DOHH2 (cell line): ENCODE measurements around the gene RARG.

Experiments
- EZH2phosphoT487 ChIP-seq: fragments of 200-600 bp; sonication (generic); IDR thresholded peaks from 2 replicates; pipeline ENCODE4 v1.6.1; 2017; ENCODE audit warnings: borderline replicate concordance, mild to moderate bottlenecking, antibody characterized with exemption, low read length, moderate library complexity, mixed read lengths
- TF ChIP-seq, protein P1 (sequence below): fragments of 200-600 bp; sonication (generic); IDR thresholded peaks from one replicate; pipeline ENCODE4 v1.5.1; 2014; ENCODE audit warnings: antibody characterized with exemption, mild to moderate bottlenecking, low read depth, low read length; ENCODE audit not compliant: poor library complexity, severe bottlenecking

DNA sequence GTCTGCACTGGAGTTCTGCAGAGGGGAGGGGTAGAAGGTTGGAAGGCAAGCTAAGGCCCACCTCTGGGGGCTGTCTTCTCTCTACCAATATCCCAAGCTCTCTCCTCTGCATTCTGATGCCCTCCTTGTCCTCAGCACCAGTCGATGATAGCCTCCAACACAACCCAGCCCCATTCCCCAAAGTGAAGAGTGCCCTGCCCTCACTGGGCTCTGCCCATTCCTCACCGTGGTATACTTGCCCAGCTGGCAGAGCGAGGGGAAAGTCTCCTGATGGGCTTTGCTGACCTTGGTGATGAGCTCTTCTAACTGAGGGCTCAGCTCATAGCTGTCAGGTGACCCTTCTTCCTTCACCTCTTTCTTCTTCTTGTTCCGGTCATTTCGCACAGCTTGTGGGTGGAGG lies 17.8 kb downstream of the RARG start:
- TF ChIP-seq, protein P1, sequence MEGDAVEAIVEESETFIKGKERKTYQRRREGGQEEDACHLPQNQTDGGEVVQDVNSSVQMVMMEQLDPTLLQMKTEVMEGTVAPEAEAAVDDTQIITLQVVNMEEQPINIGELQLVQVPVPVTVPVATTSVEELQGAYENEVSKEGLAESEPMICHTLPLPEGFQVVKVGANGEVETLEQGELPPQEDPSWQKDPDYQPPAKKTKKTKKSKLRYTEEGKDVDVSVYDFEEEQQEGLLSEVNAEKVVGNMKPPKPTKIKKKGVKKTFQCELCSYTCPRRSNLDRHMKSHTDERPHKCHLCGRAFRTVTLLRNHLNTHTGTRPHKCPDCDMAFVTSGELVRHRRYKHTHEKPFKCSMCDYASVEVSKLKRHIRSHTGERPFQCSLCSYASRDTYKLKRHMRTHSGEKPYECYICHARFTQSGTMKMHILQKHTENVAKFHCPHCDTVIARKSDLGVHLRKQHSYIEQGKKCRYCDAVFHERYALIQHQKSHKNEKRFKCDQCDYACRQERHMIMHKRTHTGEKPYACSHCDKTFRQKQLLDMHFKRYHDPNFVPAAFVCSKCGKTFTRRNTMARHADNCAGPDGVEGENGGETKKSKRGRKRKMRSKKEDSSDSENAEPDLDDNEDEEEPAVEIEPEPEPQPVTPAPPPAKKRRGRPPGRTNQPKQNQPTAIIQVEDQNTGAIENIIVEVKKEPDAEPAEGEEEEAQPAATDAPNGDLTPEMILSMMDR = no peak
- no peak for TF ChIP-seq EZH2phosphoT487
